ENCODE measurements around the gene TMEM80. TPM values are rescaled to one million over a fixed set of nuclear protein-coding genes. Genes with fewer than 3 reads are reported as not detected.

TMEM80 gene
- total and polyA plus RNA-seq, 2 experiments from 2014 or later, result 12.8 to 25.4 TPM

DNA sequence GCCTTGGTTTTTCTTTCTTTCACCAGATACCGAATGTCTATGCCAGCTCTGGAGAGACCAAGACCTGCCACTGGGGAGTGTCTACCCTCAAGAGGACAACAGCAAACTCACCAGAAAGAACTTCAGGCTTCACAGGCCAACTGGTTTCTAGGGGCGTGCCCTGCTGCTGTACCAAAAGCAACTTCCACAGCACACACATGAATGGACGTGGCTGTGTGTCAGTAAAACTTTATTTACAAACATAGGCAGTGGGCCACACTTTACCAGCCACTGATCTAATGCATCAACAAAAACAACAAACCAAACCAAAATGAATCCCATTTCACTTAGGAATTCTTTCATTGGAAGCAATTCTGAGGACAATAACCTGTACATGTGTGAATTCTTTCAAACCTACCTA is 17.3 kb upstream of the TMEM80 start:
- no peak overlapping the region for H3K4me2 ChIP-seq
- no peaks in the 10 kb centered on the region; the same call in 1 of the 2 replicates for H4K20me1 ChIP-seq (replicated peaks; ENCODE audit: insufficient read depth)
- Mint-ChIP-seq H3K36me3 (ENCODE audit: low read depth) (peaks cover 69% of the 10 kb centered on the region), H3K27ac (no peak overlapping the region), H3K9me3 (no peaks in the 10 kb centered on the region), H3K4me1 (peaks cover 4% of the 10 kb centered on the region), H3K27me3 (ENCODE audit: insufficient read depth, low read depth, poor library complexity) (no peaks in the 10 kb centered on the region), H3K4me3 (no peak overlapping the region)
- H3F3A ChIP-seq (replicated peaks; ENCODE audit: low read depth), result peaks cover 24% of the 10 kb centered on the region; the same call in 1 of the 2 replicates
- H3K36me3 ChIP-seq (ENCODE audit: insufficient read depth), result peaks cover 19% of the 10 kb centered on the region
- no peak overlapping the region for H2AFZ ChIP-seq
- no peaks in the 10 kb centered on the region; the same call in 1 of the 2 replicates for H3K79me2 ChIP-seq (replicated peaks; ENCODE audit: insufficient read depth)
- no peak overlapping the region for H3K4me3 ChIP-seq
- TF ChIP-seq ZNF114 (CRISPR knock-in tag; IDR thresholded peaks at IDR 0.05) (no peak), ZNF331 (CRISPR knock-in tag; IDR thresholded peaks at IDR 0.05; ENCODE audit: low read depth) (no peak), STAT1 (IDR thresholded peaks at IDR 0.05; ENCODE audit: unreplicated experiment) (no peak), EZH2phosphoT487 (IDR thresholded peaks at IDR 0.05; ENCODE audit: unreplicated experiment) (no peak), NANOG (IDR thresholded peaks at IDR 0.05; ENCODE audit: borderline replicate concordance) (no peak), POLR2AphosphoS5 (IDR thresholded peaks at IDR 0.05; ENCODE audit: low read depth) (no peak), CREB1 (CRISPR knock-in tag; IDR thresholded peaks at IDR 0.05; ENCODE audit: low read depth) (no peak), JUNB (IDR thresholded peaks at IDR 0.05; ENCODE audit: unreplicated experiment) (no peak), EZH2 (IDR thresholded peaks at IDR 0.05; ENCODE audit: low read depth, unreplicated experiment) (no peak)
- TF ChIP-seq, protein P1, sequence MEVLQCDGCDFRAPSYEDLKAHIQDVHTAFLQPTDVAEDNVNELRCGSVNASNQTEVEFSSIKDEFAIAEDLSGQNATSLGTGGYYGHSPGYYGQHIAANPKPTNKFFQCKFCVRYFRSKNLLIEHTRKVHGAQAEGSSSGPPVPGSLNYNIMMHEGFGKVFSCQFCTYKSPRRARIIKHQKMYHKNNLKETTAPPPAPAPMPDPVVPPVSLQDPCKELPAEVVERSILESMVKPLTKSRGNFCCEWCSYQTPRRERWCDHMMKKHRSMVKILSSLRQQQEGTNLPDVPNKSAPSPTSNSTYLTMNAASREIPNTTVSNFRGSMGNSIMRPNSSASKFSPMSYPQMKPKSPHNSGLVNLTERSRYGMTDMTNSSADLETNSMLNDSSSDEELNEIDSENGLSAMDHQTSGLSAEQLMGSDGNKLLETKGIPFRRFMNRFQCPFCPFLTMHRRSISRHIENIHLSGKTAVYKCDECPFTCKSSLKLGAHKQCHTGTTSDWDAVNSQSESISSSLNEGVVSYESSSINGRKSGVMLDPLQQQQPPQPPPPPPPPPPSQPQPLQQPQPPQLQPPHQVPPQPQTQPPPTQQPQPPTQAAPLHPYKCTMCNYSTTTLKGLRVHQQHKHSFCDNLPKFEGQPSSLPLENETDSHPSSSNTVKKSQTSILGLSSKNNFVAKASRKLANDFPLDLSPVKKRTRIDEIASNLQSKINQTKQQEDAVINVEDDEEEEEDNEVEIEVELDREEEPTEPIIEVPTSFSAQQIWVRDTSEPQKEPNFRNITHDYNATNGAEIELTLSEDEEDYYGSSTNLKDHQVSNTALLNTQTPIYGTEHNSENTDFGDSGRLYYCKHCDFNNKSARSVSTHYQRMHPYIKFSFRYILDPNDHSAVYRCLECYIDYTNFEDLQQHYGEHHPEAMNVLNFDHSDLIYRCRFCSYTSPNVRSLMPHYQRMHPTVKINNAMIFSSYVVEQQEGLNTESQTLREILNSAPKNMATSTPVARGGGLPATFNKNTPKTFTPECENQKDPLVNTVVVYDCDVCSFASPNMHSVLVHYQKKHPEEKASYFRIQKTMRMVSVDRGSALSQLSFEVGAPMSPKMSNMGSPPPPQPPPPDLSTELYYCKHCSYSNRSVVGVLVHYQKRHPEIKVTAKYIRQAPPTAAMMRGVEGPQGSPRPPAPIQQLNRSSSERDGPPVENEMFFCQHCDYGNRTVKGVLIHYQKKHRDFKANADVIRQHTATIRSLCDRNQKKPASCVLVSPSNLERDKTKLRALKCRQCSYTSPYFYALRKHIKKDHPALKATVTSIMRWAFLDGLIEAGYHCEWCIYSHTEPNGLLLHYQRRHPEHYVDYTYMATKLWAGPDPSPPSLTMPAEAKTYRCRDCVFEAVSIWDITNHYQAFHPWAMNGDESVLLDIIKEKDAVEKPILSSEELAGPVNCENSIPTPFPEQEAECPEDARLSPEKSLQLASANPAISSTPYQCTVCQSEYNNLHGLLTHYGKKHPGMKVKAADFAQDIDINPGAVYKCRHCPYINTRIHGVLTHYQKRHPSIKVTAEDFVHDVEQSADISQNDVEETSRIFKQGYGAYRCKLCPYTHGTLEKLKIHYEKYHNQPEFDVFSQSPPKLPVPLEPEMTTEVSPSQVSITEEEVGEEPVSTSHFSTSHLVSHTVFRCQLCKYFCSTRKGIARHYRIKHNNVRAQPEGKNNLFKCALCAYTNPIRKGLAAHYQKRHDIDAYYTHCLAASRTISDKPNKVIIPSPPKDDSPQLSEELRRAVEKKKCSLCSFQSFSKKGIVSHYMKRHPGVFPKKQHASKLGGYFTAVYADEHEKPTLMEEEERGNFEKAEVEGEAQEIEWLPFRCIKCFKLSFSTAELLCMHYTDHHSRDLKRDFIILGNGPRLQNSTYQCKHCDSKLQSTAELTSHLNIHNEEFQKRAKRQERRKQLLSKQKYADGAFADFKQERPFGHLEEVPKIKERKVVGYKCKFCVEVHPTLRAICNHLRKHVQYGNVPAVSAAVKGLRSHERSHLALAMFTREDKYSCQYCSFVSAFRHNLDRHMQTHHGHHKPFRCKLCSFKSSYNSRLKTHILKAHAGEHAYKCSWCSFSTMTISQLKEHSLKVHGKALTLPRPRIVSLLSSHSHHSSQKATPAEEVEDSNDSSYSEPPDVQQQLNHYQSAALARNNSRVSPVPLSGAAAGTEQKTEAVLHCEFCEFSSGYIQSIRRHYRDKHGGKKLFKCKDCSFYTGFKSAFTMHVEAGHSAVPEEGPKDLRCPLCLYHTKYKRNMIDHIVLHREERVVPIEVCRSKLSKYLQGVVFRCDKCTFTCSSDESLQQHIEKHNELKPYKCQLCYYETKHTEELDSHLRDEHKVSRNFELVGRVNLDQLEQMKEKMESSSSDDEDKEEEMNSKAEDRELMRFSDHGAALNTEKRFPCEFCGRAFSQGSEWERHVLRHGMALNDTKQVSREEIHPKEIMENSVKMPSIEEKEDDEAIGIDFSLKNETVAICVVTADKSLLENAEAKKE (CRISPR knock-in tag; IDR thresholded peaks at IDR 0.05), result no peak
- TF ChIP-seq, protein P2, sequence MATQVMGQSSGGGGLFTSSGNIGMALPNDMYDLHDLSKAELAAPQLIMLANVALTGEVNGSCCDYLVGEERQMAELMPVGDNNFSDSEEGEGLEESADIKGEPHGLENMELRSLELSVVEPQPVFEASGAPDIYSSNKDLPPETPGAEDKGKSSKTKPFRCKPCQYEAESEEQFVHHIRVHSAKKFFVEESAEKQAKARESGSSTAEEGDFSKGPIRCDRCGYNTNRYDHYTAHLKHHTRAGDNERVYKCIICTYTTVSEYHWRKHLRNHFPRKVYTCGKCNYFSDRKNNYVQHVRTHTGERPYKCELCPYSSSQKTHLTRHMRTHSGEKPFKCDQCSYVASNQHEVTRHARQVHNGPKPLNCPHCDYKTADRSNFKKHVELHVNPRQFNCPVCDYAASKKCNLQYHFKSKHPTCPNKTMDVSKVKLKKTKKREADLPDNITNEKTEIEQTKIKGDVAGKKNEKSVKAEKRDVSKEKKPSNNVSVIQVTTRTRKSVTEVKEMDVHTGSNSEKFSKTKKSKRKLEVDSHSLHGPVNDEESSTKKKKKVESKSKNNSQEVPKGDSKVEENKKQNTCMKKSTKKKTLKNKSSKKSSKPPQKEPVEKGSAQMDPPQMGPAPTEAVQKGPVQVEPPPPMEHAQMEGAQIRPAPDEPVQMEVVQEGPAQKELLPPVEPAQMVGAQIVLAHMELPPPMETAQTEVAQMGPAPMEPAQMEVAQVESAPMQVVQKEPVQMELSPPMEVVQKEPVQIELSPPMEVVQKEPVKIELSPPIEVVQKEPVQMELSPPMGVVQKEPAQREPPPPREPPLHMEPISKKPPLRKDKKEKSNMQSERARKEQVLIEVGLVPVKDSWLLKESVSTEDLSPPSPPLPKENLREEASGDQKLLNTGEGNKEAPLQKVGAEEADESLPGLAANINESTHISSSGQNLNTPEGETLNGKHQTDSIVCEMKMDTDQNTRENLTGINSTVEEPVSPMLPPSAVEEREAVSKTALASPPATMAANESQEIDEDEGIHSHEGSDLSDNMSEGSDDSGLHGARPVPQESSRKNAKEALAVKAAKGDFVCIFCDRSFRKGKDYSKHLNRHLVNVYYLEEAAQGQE (IDR thresholded peaks at IDR 0.05; ENCODE audit: unreplicated experiment), result no peak
- TF ChIP-seq, protein P3, sequence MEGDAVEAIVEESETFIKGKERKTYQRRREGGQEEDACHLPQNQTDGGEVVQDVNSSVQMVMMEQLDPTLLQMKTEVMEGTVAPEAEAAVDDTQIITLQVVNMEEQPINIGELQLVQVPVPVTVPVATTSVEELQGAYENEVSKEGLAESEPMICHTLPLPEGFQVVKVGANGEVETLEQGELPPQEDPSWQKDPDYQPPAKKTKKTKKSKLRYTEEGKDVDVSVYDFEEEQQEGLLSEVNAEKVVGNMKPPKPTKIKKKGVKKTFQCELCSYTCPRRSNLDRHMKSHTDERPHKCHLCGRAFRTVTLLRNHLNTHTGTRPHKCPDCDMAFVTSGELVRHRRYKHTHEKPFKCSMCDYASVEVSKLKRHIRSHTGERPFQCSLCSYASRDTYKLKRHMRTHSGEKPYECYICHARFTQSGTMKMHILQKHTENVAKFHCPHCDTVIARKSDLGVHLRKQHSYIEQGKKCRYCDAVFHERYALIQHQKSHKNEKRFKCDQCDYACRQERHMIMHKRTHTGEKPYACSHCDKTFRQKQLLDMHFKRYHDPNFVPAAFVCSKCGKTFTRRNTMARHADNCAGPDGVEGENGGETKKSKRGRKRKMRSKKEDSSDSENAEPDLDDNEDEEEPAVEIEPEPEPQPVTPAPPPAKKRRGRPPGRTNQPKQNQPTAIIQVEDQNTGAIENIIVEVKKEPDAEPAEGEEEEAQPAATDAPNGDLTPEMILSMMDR (conservative IDR thresholded peaks at IDR 0.05; ENCODE audit: low read depth in 2 of 2), result no peak
- TF ChIP-seq, protein P4, sequence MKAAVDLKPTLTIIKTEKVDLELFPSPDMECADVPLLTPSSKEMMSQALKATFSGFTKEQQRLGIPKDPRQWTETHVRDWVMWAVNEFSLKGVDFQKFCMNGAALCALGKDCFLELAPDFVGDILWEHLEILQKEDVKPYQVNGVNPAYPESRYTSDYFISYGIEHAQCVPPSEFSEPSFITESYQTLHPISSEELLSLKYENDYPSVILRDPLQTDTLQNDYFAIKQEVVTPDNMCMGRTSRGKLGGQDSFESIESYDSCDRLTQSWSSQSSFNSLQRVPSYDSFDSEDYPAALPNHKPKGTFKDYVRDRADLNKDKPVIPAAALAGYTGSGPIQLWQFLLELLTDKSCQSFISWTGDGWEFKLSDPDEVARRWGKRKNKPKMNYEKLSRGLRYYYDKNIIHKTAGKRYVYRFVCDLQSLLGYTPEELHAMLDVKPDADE (IDR thresholded peaks at IDR 0.05), result no peak
- H3K27ac ChIP-seq (ENCODE audit: low read depth), result no peak overlapping the region
- H3K27me3 ChIP-seq (ENCODE audit: insufficient read depth), result no peaks in the 10 kb centered on the region
- no peaks in the 10 kb centered on the region for H3K9me2 ChIP-seq (ENCODE audit: insufficient read depth)
- no peak for ATAC-seq
- DNase-seq (ENCODE audit: low spot score), result no peak
- peaks cover under 1% of the 10 kb centered on the region; the same call in 1 of the 2 replicates for H3K4me1 ChIP-seq (ENCODE audit: insufficient read depth)
